CD4-positive, alpha-beta T cell treated with Interferon gamma for 1 hour (primary cell): ENCODE measurements around the gene SCN5A.

Experiments
- DNase-seq: peaks from one replicate; pipeline ENCODE4 v3.0.0-alpha.2; 2020

SCN5A gene

DNA sequence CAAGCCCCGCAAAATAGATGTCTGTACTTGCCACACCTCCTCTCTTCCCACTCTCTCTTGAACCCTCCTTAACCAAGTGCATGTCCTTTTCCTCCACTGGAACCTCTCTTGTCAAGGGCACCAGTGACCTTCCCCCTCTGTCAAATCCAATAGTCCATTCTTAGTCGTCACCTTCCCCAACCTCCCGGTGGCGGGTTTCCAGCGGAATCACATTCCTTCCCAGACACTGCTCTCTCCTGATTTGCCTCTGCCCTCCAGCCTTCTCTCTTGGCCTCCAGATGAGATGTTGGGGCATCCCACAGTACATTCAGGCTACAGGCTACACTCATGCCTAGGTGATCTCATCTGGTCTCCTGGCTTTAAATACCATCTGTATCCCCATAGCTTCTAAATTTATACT, 31.1 kb downstream of the SCN5A start:
- no peak for DNase-seq

DNA sequence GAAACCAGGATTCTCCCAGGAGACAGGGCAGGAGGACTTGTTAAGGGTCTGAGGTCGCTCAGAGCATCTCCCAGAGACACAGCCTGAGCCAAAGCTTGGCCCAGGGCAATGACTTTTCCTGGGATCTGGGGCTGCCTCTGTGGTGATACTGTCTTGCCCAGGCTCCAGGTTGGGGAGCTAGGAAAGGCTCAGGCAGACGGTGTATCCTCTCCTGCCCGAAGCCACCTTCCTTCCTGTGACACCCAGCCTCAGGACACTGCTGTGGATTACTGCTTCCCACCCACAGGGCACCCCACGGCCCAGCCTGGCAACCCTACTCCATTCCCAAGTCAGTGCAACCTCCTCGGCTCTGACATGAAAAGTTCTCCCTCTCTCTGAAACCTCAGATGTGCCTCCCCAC, 31.9 kb downstream of the SCN5A start:
- no peak for DNase-seq

DNA sequence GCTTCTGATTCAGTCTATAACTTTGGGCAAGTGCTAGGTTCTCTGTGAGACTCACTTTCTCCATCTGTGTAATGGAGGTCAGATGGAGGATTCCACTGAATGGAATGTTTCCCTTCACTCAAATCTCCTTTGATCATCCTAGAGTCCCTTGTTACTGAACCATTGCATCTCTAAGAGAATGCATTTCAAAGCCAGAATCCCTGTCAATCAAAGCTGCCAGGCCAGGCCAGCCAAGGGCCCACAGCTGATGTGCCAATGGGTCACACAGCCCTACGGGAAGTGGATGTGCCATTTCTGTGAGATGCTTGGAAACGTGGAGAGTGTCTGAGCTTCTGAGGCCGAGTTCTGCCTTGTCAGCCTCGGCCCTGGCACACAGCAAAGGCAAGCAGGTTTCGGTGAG, 32.4 kb downstream of the SCN5A start:
- no peak for DNase-seq

DNA sequence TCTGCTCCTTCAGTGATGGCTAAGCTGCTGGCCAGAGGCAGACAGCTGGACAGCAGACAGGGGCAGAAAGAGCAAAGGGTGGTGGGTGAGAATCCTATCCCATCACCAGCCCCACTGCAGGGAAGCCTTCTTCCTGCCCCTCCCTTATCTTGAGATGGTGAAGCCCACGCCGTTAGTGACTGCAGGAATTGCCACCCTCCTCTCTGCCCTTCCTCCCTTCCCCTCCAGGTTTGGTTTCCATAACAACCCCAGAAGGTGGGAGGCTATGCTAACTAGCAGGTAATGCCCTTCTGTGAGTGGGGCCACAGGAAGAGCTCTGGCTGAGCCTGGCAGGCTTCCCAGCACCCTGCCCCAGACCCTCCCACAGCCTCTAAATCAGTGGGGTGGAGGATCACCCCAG, 32.8 kb downstream of the SCN5A start:
- no peak for DNase-seq

DNA sequence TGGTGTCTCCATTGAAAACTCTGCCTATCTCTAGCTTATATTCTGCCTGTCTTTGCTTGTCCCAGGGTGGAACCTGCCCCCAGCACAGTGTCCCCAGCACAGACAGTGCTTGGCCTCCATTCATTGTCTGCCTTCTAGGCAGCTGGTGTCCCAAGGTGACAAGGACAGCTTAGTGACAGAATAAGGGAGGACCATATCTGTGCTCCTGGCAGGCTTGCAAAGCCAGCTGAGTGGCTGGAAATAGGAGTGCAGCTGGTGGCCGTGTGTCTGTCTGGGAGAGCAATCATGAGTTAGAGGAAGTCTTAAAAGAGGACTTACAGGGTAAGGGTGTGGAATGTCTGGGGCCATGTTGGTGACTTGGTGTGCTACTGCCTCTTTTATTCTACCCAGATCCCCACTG, 33.4 kb downstream of the SCN5A start:
- no peak for DNase-seq

DNA sequence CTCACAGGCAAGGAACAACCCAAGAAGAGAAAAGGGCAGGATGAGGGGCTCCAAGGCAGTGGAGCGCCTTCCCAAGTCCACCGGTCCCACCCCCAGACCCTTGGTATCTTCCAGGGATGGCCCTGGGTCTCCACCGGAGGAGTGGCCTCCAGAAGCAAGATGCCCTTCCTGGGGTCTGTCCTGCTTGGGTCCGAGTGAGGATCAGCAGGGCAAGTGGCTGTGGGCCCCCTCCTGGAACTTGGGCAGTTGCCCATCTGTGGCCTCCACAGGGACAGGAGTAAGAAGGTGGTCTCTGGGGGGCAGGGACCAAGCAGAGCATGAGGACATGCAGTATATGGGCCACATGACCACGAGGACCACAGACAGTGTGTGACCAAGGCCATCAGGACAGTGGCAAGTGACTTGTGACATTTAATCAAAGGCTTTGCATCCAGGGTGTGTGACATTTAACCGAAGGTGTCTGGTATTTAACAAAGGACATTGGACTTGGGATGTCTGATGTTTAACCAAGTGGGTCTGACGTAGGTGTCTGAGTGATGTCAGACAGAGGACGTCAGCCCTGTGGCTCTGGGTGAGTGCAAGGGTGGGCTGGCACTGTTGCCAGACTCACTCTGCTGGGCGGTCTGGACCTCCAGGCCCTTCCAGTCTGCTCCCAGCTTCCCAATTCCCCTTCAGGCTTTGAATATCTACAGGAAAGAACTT, 34.7 kb downstream of the SCN5A start:
- DNase-seq = no peak

DNA sequence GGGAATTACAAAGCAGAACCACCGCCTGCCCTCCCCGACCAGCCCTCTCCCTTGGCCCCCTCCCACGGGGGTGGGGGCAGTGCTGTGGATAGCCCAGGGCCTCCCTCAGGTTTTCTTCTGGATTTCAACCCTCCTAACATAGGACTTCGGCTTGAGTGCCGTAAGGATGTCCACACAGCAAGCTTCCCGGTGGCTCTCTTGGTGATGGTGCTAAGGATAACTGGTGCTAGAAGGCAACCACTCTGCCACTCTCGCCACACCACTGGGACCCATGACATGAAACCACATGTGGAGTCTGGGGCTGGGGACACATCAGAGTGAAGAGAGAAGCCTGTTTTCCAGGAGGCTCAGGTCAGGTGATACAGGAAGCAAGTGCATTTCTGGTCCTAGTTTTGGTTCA, 35.4 kb downstream of the SCN5A start:
- no peak for DNase-seq

DNA sequence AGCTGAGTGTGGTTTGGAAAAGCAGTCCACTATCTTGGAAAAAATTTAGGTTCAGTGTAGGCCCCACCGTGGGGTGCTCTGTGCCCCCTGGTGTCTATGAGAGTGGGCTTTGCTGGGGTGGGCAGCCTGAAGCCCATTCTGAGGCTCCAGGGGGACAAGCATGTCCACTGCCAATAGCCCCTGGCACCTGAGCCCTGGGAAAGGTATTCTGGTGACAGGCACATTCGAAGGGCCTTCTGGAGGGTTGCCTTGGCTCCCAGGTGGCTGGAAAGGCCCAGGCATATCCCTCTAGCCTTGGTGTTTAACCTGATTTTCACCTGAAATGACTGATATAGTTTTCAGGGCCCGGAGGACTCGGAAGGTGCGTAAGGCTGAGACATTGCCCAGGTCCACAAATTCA, 36.1 kb downstream of the SCN5A start:
- DNase-seq = no peak

DNA sequence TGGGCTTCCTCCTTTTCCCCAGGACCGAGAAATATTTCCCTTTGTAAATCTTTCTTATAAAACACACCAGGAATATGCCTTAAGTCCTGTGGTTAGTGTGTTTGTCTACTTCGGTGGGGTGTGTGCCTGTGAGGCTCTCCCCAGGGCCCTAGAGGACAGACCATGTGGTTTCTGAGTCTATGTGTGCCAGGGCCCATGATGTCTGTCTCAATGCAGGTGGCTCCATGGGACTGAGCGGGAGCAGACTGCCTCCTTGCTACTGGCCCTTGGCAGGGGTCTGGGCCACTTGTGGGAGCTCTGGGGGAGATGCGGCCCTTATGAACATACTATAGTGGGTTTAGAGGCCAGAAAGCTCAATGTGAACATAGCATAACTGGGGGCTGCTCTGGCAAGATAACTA, 37.6 kb downstream of the SCN5A start:
- no peak for DNase-seq

DNA sequence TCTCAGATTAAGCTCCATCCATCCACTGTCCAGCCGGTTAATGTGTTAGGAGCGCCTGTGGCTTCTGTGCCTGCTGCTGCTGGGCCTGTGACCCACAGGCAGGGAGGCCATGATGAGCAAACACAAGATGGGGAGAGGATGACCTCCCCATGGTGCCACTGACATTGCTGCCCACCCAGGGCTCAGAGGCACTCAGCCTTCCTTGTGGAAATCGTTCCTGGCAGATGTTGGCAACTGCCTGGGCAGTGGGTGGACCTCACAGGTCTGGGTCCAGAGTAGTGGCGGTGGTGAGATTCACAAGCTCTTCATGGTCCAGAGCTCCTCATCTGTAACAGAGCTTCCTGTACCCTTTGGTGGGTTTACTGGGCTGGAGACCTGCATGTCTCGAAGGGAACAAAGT, 38.6 kb downstream of the SCN5A start:
- no peak for DNase-seq

DNA sequence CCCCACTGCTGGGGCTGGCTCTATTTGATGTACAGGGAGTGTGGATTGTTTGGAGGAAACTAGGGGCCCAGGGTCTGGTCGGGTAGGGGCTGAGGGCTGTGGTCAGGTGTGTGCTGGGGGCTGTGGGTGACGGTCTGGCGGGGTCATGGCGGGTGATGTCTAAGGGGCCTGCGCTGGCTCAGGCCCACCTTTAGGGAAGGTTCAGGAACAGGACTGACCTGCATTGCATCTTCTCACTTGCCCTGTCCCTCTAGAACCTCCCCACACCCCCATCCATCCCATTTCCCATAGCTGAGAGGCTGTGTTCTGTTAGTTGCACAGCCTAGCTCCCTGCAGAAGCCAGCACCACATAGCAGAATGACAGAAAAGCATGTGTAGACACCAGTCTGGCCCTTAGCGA, 39.1 kb downstream of the SCN5A start:
- no peak for DNase-seq

DNA sequence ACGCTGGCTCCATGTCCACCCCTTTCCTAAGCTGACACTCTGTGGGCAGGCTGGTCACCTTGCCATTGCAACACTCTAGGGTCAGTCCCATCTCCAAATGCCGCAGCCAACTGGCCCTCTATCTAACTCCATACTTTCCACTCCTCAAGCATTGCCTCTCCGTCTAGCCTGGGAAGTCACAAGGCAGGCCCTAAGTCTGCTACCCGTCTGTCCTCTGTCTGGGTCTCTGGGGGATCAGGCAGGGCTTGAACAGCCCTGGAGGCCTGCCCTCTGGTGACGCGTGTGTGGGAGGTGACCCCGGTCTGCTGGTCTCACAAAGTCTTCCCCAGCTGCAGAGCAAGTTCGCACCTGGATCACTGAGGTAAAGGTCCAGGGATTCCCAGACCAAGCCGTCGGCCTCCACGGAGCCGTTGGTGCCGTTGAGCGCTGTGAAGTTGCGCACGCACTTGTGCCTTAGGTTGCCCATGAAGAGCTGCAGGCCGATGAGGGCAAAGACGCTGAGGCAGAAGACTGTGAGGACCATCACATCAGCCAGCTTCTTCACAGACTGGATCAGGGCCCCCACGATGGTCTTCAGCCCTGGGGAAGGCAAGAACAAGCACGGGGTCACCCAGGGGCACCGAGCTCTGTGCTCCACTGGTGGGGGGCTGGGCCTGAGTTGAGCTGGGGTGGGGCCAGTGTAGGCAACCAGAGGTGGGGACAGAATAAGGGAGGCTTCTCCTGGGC, 39.9 kb downstream of the SCN5A start:
- no peak for DNase-seq

DNA sequence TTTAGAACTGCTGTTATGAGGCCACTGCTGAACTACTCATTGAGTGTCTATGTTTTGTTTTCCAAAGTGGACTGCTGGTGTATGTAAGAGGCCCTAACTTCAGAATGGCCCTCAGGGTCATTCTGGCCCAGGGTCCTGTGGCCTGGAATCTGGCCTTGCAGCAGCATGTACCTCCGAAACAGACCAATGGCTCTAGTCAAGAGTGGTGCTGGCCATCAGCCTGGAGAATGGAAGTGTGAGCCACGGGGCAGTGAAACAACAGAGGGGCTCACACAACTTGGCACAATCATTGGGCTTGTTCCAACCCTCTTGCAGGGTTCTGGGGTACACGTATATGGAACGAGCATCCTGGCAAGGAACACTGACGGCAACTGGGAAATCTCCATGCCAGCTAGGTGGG, 40.5 kb downstream of the SCN5A start:
- no peak for DNase-seq

DNA sequence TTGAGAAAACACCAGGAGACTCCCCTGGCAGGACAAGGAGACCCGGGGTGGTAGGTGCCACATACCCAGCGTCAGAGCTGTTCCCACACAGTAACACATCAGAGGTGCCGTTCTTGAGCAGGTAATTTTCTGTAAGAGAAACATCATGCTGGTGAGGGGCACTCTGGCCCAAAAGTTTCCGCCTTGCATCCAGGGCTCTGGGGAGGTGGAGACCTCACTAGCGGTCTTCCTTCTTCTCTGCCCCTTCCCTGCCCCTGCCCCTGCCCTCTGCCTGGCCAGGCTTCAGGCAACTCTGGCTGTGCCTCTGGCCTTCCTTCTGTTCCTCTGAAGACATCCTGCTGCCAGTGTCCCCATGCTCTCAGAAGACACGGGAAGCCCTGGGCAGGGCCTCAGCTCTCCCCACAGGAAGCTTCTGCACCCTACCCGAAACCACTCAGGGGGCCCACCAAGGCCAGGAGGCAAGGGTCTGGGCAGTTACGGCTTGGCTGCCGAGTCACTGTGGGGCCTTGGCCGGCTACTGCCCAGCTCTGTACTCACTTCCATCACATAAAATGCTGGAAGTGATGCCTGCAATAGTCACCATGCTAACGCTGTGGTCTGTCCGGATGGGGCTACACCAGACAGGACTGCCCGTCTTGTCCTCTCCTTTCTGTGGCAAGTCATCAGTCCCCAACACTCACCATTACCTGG, 41.3 kb downstream of the SCN5A start:
- DNase-seq = no peak

DNA sequence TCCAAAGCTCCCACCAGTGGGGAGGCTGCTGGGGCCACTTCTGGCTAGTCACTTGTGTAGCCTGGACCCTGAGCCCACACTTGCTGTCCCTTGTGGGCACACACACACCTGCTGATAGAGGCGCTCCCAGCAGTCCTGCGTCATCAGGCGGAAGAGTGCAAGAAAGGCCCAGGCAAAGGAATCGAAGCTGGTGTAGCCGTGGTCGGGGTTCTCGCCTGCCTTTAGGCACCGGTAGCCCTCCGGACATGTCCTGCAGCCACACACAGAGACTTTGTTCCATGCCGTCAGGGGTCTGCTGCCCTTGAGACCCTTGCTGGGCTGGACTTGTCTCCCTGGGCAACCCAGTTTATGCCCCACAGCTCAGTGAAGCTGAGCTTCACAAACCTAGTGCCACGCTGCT, 42.9 kb downstream of the SCN5A start:
- DNase-seq = no peak

DNA sequence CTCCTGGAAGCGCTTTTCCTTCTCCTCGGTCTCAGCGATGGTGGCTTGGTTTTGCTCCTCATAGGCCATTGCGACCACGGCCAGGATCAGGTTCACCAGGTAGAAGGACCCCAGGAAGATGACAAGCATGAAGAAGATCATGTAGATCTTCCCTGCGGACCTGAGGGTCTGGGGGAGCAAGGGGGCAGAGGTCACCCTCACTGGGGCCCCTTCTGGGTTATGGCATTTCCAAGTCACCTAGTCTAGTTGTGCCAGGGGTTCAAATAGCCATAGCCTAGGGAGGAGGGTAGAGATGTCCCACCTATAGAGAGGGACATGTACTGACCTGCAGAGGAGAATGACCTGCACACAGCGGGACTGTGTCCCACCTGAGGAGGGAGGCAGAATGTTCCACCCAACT, 43.5 kb downstream of the SCN5A start:
- no peak for DNase-seq

DNA sequence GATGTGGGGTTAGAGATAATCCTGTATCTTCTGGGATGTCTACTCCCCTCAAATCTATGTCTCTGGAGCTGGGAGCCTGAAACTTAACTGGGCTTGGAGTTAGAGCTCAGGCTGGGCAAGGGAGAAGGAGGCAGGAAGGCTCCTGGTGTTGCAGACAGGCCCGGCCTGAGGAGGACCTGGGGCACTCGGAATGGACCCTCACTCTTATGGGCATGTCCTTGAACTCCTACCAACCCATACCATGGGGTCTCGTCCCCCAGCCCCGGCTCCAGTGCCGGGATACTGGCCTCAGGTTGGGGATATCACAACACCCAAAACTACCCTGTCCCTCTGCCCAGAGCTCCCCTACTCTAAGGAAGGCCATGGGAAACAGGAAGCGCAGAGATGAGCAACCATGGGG, 45.2 kb downstream of the SCN5A start:
- no peak for DNase-seq

DNA sequence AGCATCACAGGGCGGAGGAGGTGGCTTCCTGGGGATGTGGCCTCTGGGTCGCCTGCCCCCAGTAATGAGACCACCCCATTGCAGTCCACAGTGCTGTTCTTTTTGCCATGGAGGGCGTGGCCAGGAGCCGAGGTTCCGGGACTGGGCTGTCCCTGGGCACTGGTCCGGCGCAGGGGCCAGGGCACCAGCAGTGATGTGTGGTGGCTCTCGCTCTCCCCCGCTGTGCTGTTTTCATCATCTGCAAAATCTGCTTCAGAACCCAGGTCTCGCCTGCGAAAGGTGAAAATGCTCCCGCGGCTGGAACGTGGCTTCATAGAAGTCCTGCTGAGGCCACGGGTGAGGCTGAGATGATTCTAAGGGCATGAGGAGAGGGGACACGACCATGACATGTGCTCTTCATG, 45.8 kb downstream of the SCN5A start:
- DNase-seq = no peak

DNA sequence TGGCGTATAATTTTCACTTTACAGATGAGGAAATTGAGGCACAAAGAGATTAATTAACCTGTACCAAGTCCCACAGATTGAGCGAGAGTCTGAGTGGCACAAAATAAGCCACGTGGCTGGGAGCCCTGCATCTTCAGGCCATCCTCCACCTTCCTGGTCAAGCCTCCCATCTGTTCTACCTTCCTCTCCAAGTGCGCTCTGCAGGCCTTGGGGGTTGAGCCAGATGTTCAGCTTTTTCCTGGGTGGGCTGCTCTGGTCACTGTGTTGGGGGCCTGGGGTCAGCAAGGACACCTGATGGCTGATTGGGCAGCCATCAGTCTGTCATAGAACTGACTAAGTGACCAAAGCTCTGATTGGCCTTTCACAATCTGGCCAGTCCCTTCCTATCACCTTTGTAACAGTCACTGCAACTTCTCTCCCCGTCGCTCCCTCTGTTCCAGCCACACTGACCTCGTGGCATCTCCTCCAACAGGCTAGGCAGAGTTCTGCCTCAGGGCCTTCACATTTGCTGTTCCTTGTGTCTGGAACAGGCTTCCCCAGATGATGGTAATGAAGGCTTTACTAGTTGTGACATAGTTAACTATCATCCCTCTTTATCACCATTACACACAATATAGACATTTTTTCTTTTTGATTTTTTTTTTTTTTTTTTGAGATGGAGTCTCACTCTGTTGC, 46.8 kb downstream of the SCN5A start:
- DNase-seq = no peak

DNA sequence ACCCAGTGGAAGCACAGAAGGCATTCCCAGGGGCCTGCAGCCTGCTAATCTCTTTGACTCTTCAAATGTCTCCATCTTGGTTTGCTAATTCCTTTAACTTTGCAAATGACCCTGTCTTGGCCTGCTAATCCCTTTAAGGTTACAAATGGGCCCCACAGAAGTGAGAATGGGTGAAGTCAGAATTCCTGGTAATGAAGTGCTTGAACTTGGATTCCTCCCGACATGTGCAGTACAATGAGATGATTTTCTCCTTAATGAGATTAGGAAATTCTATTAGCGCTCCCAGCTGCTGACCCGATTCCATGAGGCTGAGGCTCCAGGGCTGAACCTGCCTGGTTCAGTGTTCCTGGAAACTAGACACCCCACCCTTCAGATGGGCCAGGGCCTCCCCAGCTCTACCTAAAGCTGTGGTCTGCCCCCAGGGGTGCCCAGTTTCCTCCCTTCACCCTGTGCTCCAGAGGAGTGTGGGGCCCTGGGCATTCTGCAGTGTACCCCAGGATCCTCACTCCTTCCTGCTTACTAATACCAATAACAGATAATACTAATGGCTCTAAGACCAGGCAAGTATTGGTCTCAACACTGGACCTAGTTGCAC, 47.4 kb downstream of the SCN5A start:
- DNase-seq = no peak

DNA sequence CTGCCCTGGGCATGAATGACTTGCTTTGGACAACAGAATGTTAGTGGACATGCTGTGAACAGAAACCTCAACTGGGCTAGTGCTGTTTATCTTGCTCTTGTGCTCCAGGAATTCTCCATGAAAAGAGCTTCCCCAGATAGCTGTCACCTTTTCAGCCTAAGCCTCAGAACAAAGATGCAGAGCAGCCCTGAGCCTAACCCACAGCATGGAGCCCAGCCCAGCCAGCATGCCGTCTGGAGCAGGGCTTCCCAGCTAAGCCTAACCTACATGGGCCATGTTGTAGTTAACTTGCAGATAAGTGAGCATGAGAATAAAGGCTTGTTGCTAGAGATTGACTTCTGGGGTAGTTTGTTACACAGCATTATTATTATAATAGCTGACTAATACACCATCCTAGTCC, 48.9 kb downstream of the SCN5A start:
- DNase-seq = no peak

DNA sequence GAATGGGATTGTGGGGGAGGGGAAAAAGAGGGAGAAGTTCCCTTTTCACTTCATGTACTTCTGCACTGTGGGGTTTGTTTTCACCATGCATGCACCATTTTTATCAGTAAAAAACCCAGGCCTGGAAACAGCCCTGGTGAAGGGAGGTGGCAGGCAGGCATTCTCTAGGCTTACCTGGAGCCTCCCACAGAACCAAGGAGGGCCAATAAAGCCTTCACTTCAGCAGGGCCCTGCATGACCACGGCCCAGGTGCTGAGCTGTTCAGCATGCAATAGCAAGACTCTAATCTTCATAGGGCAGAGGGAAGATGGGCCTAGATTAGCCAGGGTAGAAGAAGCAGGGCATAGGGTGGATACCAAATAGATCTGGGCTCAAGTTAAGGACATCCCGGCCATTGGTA, 49.6 kb downstream of the SCN5A start:
- no peak for DNase-seq

DNA sequence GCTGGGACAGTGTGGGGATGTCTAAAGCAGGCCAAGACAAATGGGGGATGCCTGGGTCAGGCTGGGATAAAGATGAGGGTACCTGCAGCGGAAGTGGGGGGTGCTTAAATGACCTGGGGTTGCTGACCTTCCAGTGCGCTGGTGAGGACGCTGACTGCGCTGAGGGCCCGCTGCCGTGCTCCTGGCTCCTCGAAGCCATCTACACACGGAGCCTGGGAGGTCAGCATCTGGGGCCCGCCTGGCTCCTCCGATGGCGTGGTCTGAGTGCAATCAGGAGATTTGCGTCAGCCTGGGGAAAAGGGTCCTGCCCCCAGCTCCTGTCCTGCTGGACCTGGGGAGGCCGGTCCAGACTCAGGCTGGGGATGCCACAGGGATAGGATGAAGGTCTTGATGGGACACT, 50.7 kb downstream of the SCN5A start:
- DNase-seq = no peak
